AG08396 (cell line): ENCODE results near the gene SZRD1.
"Not testable (repeated sequence)": the region's sequence is repeated elsewhere in the genome, so short reads cannot be mapped to it uniquely, and the experiment has no call there.

Source experiments
- DNase-seq: peaks from one replicate; pipeline ENCODE4 v3.0.0; 2012; ENCODE audit warnings: low spot score, mixed read lengths

The SZRD1 gene

GRCh38 chr1:16366722-16367257 is at the start of gene SZRD1:
Gene SZRD1 (plus strand): TSS chr1:16367242. CDS start chr1:16367258, 16 bp downstream.
- peak; percentile 95 for DNase-seq

GRCh38 chr1:16318555-16318954 is 48.5 kb upstream of the SZRD1 start:
- DNase-seq = no peak

- DNase-seq = no peak
Observed at GRCh38 chr1:16321176-16321867, 45.7 kb upstream of the SZRD1 start.

- DNase-seq = peak; percentile 51
Observed at GRCh38 chr1:16324456-16324890, 42.6 kb upstream of the SZRD1 start.

GRCh38 chr1:16326833-16327404 is 40.1 kb upstream of the SZRD1 start:
- DNase-seq = no peak

GRCh38 chr1:16334655-16335340 is 32.2 kb upstream of the SZRD1 start:
- no peak for DNase-seq

GRCh38 chr1:16338961-16339360 is 28.1 kb upstream of the SZRD1 start:
- DNase-seq = no peak

GRCh38 chr1:16340673-16341072 is 26.4 kb upstream of the SZRD1 start:
- DNase-seq = no peak

GRCh38 chr1:16342331-16343062 is 24.5 kb upstream of the SZRD1 start:
- DNase-seq = no peak

- not testable (repeated sequence) for DNase-seq
Observed at GRCh38 chr1:16343276-16343675, 23.8 kb upstream of the SZRD1 start.

GRCh38 chr1:16348414-16349182 is 18.4 kb upstream of the SZRD1 start:
- peak; percentile 65 for DNase-seq

GRCh38 chr1:16349847-16350406 is 17.1 kb upstream of the SZRD1 start:
- DNase-seq = no peak

GRCh38 chr1:16351456-16351993 is 15.5 kb upstream of the SZRD1 start:
- DNase-seq = no peak

- peak; percentile 96 for DNase-seq
Observed at GRCh38 chr1:16351994-16352841, 14.8 kb upstream of the SZRD1 start, which contains the start of gene FBXO42. Gene FBXO42 (minus strand): TSS chr1:16352480. CDS start chr1:16315418, 37,062 bp downstream.

GRCh38 chr1:16352842-16353535 is 14.1 kb upstream of the SZRD1 start:
- DNase-seq = no peak

- no peak for DNase-seq
Observed at GRCh38 chr1:16354619-16355018, 12.4 kb upstream of the SZRD1 start.

- DNase-seq = no peak
Observed at GRCh38 chr1:16356867-16357266, 10.2 kb upstream of the SZRD1 start.

GRCh38 chr1:16365146-16365498 is 1.9 kb upstream of the SZRD1 start:
- DNase-seq = not testable (repeated sequence)
